H9 (cell line): ENCODE results near the gene ASTN1. TPM values are rescaled to one million over a fixed set of nuclear protein-coding genes. Genes with fewer than 3 reads are reported as not detected.

Experiments used
- DNase-seq: peaks from one replicate; pipeline ENCODE4 v3.0.0-alpha.2; 2017
- H2AFZ ChIP-seq: one replicate; pipeline ENCODE4 v1.6.1; 2013; ENCODE audit warnings: mild to moderate bottlenecking, low read length, control low read depth, moderate library complexity
- H2AK5ac ChIP-seq: 2 replicates; pipeline ENCODE4 v1.6.1; 2013; ENCODE audit warnings: low read length, control low read depth, mixed read lengths; ENCODE audit not compliant: insufficient read length
- H2BK120ac ChIP-seq: one replicate; pipeline ENCODE4 v1.6.1; 2013; ENCODE audit warnings: low read depth, mild to moderate bottlenecking, low read length, control low read depth, inconsistent platforms; ENCODE audit not compliant: poor library complexity, severe bottlenecking
- H2BK12ac ChIP-seq: 2 replicates; pipeline ENCODE4 v1.6.1; 2013; ENCODE audit warnings: low read length, control low read depth, mixed read lengths, low read depth; ENCODE audit not compliant: insufficient read length
- H2BK15ac ChIP-seq: 2 replicates; pipeline ENCODE4 v1.6.1; 2013; ENCODE audit warnings: low read depth, low read length, control low read depth
- H2BK20ac ChIP-seq: one replicate; pipeline ENCODE4 v1.6.1; 2013; ENCODE audit warnings: low read depth, mild to moderate bottlenecking, low read length, control low read depth, inconsistent platforms; ENCODE audit not compliant: poor library complexity, severe bottlenecking
- H2BK5ac ChIP-seq: 2 replicates; pipeline ENCODE4 v1.6.1; 2013; ENCODE audit warnings: low read length, control low read depth, mixed read lengths; ENCODE audit not compliant: insufficient read length
- H3K14ac ChIP-seq: 2 replicates; pipeline ENCODE4 v1.6.1; 2013; ENCODE audit warnings: low read length, control low read depth; ENCODE audit not compliant: insufficient read depth
- H3K18ac ChIP-seq: 2 replicates; pipeline ENCODE4 v1.6.1; 2013; ENCODE audit warnings: low read depth, mild to moderate bottlenecking, mixed read lengths, low read length, control low read depth; ENCODE audit not compliant: insufficient read length
- H3K23ac ChIP-seq: 2 replicates; pipeline ENCODE4 v1.6.1; 2013; ENCODE audit warnings: low read length, control low read depth, mixed read lengths, low read depth; ENCODE audit not compliant: insufficient read length
- H3K23me2 ChIP-seq: 2 replicates; pipeline ENCODE4 v1.6.1; 2013; ENCODE audit warnings: low read depth, mild to moderate bottlenecking, mixed read lengths, low read length, control low read depth; ENCODE audit not compliant: insufficient read length, poor library complexity, severe bottlenecking
- H3K27ac ChIP-seq: 2 replicates; pipeline ENCODE4 v1.5.1; 2013; ENCODE audit warnings: low read length, control low read depth, mixed read lengths, low read depth; ENCODE audit not compliant: insufficient read length
- H3K27me3 ChIP-seq: 2 replicates; pipeline ENCODE4 v1.6.1; 2013; ENCODE audit warnings: low read length, control low read depth, inconsistent platforms; ENCODE audit not compliant: insufficient read depth
- H3K4ac ChIP-seq: 2 replicates; pipeline ENCODE4 v1.6.1; 2013; ENCODE audit warnings: low read depth, mild to moderate bottlenecking, control low read depth, inconsistent platforms, low read length, moderate library complexity
- H3K4me1 ChIP-seq: 2 replicates; pipeline ENCODE4 v1.6.1; 2013; ENCODE audit warnings: low read length, control low read depth, inconsistent platforms; ENCODE audit not compliant: insufficient read depth
- H3K4me2 ChIP-seq: 2 replicates; pipeline ENCODE4 v1.6.1; 2013; ENCODE audit warnings: low read length, control low read depth, mixed read lengths; ENCODE audit not compliant: insufficient read length, insufficient read depth
- H3K56ac ChIP-seq: 2 replicates; pipeline ENCODE4 v1.6.1; 2013; ENCODE audit warnings: low read depth, mild to moderate bottlenecking, mixed read lengths, low read length, control low read depth; ENCODE audit not compliant: insufficient read length
- H3K79me1 ChIP-seq: 2 replicates; pipeline ENCODE4 v1.6.1; 2013; ENCODE audit warnings: low read depth, mild to moderate bottlenecking, moderate library complexity, low read length, control low read depth, inconsistent platforms; ENCODE audit not compliant: insufficient read depth, poor library complexity, severe bottlenecking
- H3K79me2 ChIP-seq: 2 replicates; pipeline ENCODE4 v1.6.1; 2013; ENCODE audit warnings: low read length, control low read depth, inconsistent platforms; ENCODE audit not compliant: insufficient read depth
- H3K9ac ChIP-seq: 2 replicates; pipeline ENCODE4 v1.6.1; 2013; ENCODE audit warnings: low read length, control low read depth, mixed read lengths; ENCODE audit not compliant: insufficient read length; ENCODE audit errors: extremely low read depth
- H3K9me3 ChIP-seq: one replicate; pipeline ENCODE4 v1.6.1; 2013; ENCODE audit warnings: low read depth, low read length, inconsistent platforms; ENCODE audit not compliant: control insufficient read depth
- H3T11ph ChIP-seq: one replicate; pipeline ENCODE4 v1.6.1; 2013; ENCODE audit warnings: mild to moderate bottlenecking, low read length, control low read depth, inconsistent platforms
- H4K20me1 ChIP-seq: one replicate; pipeline ENCODE4 v1.6.1; 2013; ENCODE audit not compliant: control insufficient read depth, insufficient read length, insufficient read depth
- H4K5ac ChIP-seq: 2 replicates; pipeline ENCODE4 v1.6.1; 2013; ENCODE audit warnings: low read depth, mild to moderate bottlenecking, mixed read lengths, low read length, control low read depth; ENCODE audit not compliant: insufficient read length
- H4K8ac ChIP-seq: replicated peaks from 2 replicates; pipeline ENCODE4 v1.6.1; 2013; ENCODE audit warnings: low read length, control low read depth, mixed read lengths, low read depth; ENCODE audit not compliant: insufficient read length
- H4K91ac ChIP-seq: 2 replicates; pipeline ENCODE4 v1.6.1; 2013; ENCODE audit warnings: low read depth, mild to moderate bottlenecking, moderate library complexity, mixed read lengths, low read length, control low read depth; ENCODE audit not compliant: insufficient read length
- H3K27ac Mint-ChIP-seq, 3 experiments: 2 replicates in 2 of 3; 3 replicates in 1 of 3; pipeline ENCODE4 v1.8.0; 2020 to 2021; ENCODE audit warnings: mixed read lengths in 3 of 3, mild to moderate bottlenecking in 1 of 3, moderate library complexity in 1 of 3
- H3K27me3 Mint-ChIP-seq: 2 replicates; pipeline ENCODE4 v1.8.0; 2021; ENCODE audit warnings: low read depth, mild to moderate bottlenecking, moderate library complexity, mixed read lengths
- H3K36me3 Mint-ChIP-seq, 3 experiments: 2 replicates in 2 of 3; 3 replicates in 1 of 3; pipeline ENCODE4 v1.8.0; 2020 to 2021; ENCODE audit warnings: low read depth in 3 of 3, mixed read lengths in 3 of 3; ENCODE audit not compliant: insufficient read depth in 1 of 3
- H3K4me1 Mint-ChIP-seq, 2 experiments: 2 replicates each; pipeline ENCODE4 v1.8.0; 2020; ENCODE audit warnings: mixed read lengths in 2 of 2
- H3K4me3 Mint-ChIP-seq, 2 experiments: 2 replicates in 1 of 2; 3 replicates in 1 of 2; pipeline ENCODE4 v1.8.0; 2020 to 2021; ENCODE audit warnings: mild to moderate bottlenecking in 2 of 2, mixed read lengths in 2 of 2, moderate library complexity in 1 of 2
- H3K9me3 Mint-ChIP-seq, 2 experiments: 2 replicates in 1 of 2; 3 replicates in 1 of 2; pipeline ENCODE4 v1.8.0; 2020; ENCODE audit warnings: mild to moderate bottlenecking in 2 of 2, mixed read lengths in 2 of 2, moderate library complexity in 1 of 2
- CTCF ChIP-seq: fragments of 200-600 bp; sonication (generic); conservative IDR thresholded peaks from 3 replicates; pipeline ENCODE4 v1.8.0; 2021; ENCODE audit warnings: antibody characterized with exemption, mild to moderate bottlenecking
- WGBS: extraction: QIAGEN DNeasy Blood & Tissue Kit; methylation state at CpG from one replicate; pipeline ENCODE4 v1.1.7; 2013; ENCODE audit warnings: missing lambda C conversion rate, low lambda C conversion rate, mixed read lengths; ENCODE audit not compliant: insufficient read length; ENCODE audit errors: extremely low coverage; 5-methylcytosine and 5-hydroxymethylcytosine counted together
- total RNA-seq: library from RNA; stranded (reverse); gene quantifications from 2 replicates; pipeline ENCODE4 v1.2.1, GENCODE V29; 2021

The ASTN1 gene
- total RNA-seq, 1 experiment from 2014 or later, result 0.98 TPM

- Histone ChIP-seq H2BK120ac (no peak overlapping the region), H2BK20ac (no peak overlapping the region), H2BK5ac (no peak overlapping the region), H3K18ac (no peak overlapping the region), H3K14ac (no peak overlapping the region), H3K9me3 (no peaks in the 10 kb centered on the region), H2AFZ (no peak overlapping the region), H2BK12ac (no peak overlapping the region), H3K27ac (no peak overlapping the region), H3K23me2 (no peaks in the 10 kb centered on the region), H3T11ph (no peak overlapping the region), H4K5ac (no peak overlapping the region), H3K27me3 (no peaks in the 10 kb centered on the region), H4K8ac (no peak overlapping the region), H3K56ac (no peak overlapping the region), H4K91ac (no peak overlapping the region), H3K4me2 (no peak overlapping the region), H3K79me2 (no peaks in the 10 kb centered on the region), H4K20me1 (no peaks in the 10 kb centered on the region), H3K4ac (no peak overlapping the region), H3K9ac (no peak overlapping the region), H3K79me1 (no peaks in the 10 kb centered on the region), H3K23ac (no peak overlapping the region), H2AK5ac (no peak overlapping the region), H2BK15ac (no peak overlapping the region), H3K4me1 (peaks cover 3% of the 10 kb centered on the region; the same call in 1 of the 2 replicates)
- Mint-ChIP-seq H3K9me3 (no peaks in the 10 kb centered on the region), H3K4me3 (no peak overlapping the region), H3K27me3 (no peaks in the 10 kb centered on the region; the same call in 1 of the 2 replicates), H3K36me3 (no peaks in the 10 kb centered on the region; a peak in 1 of 7 replicates), H3K27ac (no peak overlapping the region), H3K4me1 (peaks cover 4 to 6% of the 10 kb centered on the region in 2 experiments; a peak in 3 of 4 replicates)
- no CpG with 5 or more reads among the region's 1 CpG for WGBS
- no peak for DNase-seq
- no peak for TF ChIP-seq CTCF
These were observed 317.5 kb downstream of the ASTN1 start for GRCh38 chr1:176847052-176847451.
